HG02973 (cell line): ENCODE data around the gene STMN3.

Source experiments
- ATAC-seq: cut with Tn5 transposase; IDR thresholded peaks from one replicate; pipeline ENCODE4 v1.9.1; 2021; ENCODE audit warnings: moderate library complexity; ENCODE audit not compliant: unreplicated experiment

STMN3 gene

DNA sequence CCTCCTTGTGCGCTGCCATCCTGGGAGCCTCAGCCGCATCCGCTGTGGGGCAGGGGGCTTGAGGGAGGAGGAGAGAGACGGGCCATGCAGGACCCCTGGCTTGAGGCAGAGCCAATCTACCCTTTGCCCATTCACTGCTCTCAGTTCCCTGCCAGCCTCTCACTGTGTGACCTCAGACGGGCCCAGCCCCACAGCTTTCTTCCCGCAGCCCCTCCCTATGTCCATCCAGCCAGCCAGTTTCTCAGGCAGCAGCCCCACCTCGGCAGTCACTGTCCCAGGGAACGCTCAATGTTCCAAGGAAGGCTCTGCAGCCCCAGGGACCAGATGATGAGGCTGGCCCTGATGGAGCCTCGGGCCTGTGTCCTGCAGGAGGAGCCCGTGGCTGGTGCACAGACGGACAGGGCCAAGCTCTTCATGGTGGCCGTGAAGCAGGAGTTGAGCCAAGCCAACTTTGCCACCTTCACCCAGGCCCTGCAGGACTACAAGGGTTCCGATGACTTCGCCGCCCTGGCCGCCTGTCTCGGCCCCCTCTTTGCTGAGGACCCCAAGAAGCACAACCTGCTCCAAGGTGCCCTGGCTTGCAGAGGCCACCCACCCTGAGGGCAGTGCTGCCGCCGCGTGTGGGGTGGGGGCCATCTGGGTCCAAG is 39.3 kb upstream of the STMN3 start:
- no peak for ATAC-seq

GRCh38 chr20:63691711-63692435 is 38.6 kb upstream of the STMN3 start:
- ATAC-seq = no peak

DNA sequence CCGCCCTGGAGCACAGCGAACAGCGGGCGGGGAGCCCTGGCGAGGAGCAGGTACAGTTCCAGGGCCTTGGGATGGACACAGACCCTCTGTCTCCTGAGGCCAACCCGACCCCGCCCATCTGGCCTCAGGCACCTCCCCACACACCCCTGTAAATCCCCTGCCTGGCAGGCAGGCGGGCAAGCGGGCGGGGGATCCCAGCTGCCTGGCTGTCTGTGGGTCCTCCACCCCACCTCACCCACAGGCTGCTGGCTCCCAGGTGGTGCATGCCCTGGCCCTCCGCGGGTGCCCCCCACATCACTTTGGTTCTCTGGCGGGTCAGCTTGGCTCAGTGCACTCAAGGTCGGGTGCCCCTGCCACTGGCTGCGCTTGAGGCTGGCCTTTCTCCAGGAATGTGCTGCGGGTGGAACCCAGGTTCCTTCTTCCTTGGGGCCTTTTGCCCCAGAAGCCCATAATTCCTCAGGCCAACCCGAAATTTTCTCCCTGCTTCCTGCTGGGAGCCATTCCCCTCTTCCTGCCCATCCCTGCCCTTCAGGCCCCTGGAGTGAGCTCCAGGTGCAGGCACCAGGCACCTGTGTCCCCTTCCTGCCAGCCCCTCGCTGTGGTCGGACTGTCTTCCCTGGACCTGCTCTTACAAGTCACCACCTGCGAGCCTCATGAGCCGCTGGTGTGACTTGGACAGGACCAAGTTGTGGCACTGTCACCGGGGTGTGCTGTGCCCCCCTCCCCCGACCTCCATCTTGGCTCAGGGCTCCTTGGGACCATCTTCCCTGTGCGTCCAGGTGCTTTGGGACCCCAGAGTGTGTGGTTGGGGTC is 37.9 kb upstream of the STMN3 start:
- ATAC-seq = no peak

GRCh38 chr20:63690003-63690897 is 37.0 kb upstream of the STMN3 start:
- no peak for ATAC-seq

DNA sequence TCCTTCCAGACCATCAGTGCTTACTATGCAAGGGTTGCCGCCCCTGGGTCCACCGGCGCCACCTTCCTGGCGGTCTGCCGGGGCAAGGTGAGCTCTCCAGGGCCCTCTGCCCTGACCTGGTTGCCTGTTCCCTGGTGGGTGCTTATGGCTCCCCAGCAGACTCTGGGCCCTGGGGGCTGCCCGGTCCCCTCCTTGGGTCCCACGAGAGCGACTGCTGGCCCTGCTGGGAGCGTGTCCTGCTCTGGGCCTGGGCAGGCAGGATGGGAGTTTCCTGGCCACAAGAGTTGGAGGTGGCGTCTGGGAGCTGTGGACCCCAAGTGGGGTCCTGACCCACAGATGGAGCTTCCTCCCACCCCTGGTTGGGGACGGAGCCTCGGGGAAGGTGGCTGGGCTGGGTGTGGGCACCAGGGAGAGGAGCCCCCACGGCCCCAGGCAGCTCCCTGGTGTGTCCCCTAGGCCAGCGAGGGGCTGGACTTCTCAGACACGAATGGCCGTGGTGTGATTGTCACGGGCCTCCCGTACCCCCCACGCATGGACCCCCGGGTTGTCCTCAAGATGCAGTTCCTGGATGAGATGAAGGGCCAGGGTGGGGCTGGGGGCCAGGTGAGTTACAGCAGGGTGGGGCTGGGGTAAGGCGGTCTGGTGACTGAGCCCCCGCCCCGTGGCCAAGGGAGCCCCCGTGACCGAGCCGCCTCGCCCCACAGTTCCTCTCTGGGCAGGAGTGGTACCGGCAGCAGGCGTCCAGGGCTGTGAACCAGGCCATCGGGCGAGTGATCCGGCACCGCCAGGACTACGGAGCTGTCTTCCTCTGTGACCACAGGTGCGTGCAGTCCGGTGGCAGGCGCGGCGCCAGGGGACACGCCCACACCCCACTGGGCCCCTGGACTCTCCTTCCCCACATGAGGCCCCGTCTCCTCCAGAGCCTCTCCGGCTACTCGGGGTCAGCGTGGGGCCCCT is 36.1 kb upstream of the STMN3 start:
- ATAC-seq = no peak

DNA sequence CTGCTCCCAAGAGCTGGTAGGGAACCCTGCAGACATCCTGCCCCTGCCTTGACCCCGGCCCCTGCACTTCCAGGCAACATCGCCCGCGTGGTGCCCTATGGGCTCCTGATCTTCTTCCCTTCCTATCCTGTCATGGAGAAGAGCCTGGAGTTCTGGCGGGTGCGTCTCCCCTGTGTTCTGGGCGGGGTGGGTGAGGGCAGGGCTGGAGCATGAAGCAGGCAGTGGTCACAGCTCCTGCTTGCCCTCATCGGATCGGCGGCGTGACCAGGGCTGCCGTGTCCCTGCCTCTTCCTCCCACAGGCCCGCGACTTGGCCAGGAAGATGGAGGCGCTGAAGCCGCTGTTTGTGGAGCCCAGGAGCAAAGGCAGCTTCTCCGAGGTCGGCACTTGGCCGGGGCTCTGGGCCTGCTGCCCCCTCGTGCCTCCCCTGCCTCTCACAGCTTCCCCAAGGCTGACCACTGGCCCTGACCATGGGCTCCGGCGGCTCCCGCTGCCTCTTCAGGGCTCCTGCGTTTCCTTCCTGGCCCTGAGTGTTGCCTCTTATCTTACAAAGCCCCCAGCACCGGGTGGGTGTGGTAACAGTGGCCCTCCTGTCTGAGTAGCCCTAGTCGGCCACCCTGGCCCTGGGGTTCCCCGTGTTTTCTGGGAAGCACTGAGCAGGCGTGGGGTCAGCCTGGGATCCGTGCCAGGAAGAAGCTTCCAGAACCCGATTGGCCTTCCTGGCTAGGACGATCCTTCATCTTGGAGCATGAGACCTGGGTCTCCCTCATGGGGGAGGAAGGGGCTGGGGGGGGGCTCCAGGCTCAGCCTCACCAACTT is 35.2 kb upstream of the STMN3 start:
- ATAC-seq = no peak

GRCh38 chr20:63687419-63688178 is 34.4 kb upstream of the STMN3 start:
- ATAC-seq = no peak

- ATAC-seq = no peak
Observed at GRCh38 chr20:63686492-63687321, 33.5 kb upstream of the STMN3 start.

- ATAC-seq = no peak
Observed at GRCh38 chr20:63686094-63686491, 32.9 kb upstream of the STMN3 start.

DNA sequence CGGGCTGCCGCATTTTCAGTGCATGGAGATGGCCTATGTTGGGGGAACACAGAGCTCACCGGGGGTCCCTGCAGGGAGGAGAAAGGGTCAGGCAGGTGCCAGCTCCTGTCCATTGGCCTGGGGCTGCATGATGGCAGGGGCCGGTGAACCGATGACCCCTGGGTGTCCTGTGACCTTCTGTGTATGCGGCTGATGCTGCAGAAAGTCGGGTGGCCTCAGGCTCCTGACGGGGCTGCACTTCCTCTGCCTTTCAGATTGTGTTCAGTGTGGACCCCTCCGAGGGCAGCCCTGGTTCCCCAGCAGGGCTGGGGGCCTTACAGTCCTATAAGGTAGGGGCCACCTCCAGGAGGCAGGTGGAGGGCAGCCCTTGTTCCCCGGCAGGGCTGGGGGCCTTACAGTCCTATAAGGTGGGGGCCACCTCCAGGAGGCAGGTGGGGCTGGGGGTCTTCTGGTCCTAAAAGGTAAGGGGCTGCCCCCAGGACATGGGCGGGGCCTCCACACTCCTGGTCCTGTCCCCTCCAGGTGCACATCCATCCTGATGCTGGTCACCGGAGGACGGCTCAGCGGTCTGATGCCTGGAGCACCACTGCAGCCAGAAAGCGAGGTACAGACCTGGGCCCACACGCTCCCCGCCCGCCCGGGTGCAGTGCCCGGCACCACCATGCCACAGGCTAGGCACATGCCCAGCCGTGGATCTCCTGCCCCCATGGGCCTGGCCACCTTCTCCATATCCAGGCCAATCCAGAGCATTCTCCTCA is 32.2 kb upstream of the STMN3 start:
- ATAC-seq = no peak

DNA sequence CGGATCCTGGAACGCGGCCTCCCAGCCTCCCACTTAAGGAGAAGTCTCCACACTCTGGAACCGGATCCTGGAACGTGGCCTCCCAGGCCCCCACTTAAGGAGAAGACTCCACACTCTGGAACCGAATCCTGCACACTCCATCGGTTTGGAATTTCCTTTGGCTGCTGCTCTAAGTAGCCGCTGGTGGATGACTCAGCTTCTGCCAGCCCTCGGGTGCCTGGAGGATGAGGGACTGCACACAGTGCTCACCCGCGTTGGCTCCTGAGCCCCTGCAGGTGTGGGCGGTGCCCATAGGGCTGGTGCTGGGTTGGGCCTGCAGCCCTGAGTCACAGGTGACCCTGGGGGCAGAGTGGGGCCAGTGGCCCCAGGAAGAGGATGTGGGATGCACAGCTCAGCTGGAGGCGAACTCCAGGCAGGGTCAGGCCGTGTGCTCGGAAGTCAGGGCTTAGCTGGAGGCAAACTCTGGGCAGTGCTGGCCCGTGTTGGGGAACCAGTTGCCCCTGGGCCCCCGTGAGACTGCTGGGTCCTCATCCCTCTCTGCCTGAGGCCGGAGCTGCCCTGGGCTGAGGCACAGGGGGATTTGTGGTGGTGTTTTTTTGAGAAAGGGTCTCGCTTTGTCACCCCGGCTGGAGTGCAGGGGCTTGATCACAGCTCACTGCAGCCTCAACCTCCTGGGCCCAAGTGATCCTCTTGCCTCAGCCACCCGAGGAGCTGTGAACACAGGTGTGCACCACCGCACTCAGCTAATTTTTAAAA is 29.3 kb upstream of the STMN3 start:
- no peak for ATAC-seq

DNA sequence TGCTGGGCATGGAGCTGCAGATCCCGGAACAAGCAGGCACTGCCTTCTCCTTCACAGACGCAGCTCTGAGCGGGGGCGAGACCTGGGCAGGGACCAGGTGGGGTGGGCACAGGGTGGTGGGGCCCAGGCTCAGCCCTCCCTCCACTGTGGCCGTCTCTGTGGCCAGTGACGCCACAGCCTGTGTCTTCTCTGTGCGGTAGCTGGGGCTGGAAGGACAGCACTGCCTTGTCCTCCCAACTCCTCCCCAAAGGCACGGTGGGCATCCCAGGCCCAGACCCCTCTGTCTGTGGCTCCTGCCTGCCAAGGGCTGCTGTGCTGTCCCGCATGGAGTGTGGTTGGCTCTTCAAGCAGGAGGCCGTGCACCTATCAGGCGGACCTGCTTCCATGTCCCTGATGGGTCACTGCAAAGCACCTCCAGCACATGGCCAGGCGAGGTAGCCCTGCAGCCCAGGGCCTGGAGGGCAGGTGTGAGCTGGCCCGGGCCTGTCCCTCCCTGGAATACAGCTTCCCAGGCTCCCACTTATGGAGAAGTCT is 28.5 kb upstream of the STMN3 start:
- ATAC-seq = no peak

DNA sequence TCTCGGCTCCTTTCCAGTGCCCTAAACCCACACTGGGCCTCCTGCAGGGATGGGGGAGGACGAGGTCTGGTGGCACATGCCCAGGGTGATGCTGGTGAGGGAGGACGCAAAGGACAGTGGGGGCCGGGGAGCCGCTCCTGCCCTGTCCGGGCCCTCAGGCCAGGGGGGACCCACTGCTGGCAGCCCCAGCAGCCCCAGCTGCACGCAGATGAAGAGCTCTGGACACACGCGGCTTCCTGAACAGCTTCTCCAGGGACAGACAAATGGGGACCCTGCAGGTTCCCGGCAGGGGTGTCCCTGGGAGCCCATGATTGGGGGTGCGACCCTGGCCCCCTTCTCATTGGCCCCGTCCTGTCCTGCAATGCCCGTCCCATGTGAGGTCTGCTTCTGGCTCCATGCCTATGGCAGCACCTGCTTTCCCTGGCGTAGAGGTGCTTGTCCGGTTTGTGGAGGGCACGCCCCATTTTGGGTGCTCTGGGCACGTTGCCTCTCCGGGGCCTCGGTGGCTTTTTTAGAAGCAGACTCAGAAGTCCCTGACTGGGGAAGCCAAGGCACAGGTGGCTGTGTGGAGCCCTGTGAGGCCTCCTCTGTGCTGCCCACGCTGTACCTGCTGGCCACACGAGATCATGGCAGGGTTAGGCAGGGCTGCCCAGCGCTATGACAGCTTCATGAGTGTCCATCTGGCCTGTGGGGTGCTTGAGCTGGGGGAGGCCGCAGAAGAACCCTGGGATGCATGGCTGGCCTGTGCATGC is 27.8 kb upstream of the STMN3 start:
- no peak for ATAC-seq

- ATAC-seq = no peak
Observed at GRCh38 chr20:63680427-63680826, 27.2 kb upstream of the STMN3 start.

DNA sequence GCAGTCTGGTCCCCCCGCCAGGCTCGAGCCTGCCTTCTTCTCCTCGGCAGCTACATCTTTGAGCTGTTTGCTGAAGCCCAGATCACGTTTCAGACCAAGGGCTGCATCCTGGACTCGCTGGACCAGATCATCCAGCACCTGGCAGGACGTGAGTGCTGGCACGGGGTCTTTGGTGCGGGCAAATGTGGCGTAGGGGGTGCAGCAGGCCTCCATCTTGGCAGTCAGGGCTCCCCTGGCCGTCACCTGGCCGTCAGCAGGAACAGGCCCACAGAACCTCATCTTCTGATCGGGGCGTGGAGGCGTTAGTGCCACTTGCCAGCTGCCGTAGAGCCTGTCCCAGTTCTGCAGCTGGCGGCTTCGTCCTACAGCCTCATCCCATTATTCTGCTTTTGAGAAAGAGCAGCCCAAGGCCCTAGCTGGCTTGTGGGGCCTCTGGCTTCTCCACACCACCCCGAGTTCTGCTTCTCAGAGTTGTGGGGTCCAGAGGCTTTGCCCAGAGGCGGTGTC is 26.6 kb upstream of the STMN3 start:
- ATAC-seq = no peak
